Measurements from ENCODE around the gene RSRC1. TPM values are rescaled to one million over a fixed set of nuclear protein-coding genes. Genes with fewer than 3 reads are reported as not detected.

The RSRC1 gene
- total and polyA plus RNA-seq, 8 donors = 7.7 to 19.9 (median 10.2) TPM

DNA sequence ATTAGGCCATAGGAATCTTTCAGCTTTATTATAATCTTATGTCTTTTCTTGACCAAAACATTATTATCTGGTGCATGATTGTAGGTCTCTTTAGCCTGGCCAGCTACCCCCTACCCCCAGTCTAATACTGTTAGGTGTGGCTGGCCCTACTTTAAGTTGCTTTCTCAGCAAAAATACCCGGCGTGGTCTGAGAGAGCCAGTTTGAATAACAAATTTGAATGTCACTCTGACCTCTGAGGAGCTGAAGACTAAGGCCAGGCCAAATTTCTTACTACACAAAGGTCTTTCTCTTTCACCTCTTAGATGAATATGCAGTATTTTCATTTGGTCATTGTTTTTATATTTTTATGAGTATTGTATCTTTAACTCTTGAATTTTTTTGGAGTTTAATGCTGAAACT, 272.6 kb downstream of the RSRC1 start:
- intact Hi-C loops (cut with DNase I) = no loop called here
- WGBS, 2 donors = 89 to 95% methylated on average over 2 of the region's 2 CpGs
- no peak for FAIRE-seq

GRCh38 chr3:158384019-158384418, 274.1 kb downstream of the RSRC1 start:
- H3K36me3 ChIP-seq = no peaks in the 10 kb centered on the region
- no peak overlapping the region for H3K4me3 ChIP-seq
- intact Hi-C loops (cut with DNase I) = no loop called here
- no peaks in the 10 kb centered on the region for H3K9me3 ChIP-seq
- H3K27ac ChIP-seq = no peak overlapping the region
- TF ChIP-seq CTCF (IDR thresholded peaks at IDR 0.05) = no peak
- no peak for ATAC-seq
- no peak for FAIRE-seq
- H3K27me3 ChIP-seq = no peaks in the 10 kb centered on the region
- no peaks in the 10 kb centered on the region for H3K4me1 ChIP-seq
- no peak for DNase-seq
- 93 to 98% methylated on average over 2 of the region's 2 CpGs for WGBS, 2 donors

More for the DNA sequence above, 272.6 kb downstream of the RSRC1 start:
- no peak for TF ChIP-seq CTCF (IDR thresholded peaks at IDR 0.05)
- Histone ChIP-seq H3K36me3 (no peaks in the 10 kb centered on the region), H3K4me3 (no peak overlapping the region), H3K4me1 (no peaks in the 10 kb centered on the region), H3K27ac (no peak overlapping the region), H3K9me3 (no peaks in the 10 kb centered on the region), H3K27me3 (no peaks in the 10 kb centered on the region)
- no peak for ATAC-seq
- no peak for DNase-seq

DNA sequence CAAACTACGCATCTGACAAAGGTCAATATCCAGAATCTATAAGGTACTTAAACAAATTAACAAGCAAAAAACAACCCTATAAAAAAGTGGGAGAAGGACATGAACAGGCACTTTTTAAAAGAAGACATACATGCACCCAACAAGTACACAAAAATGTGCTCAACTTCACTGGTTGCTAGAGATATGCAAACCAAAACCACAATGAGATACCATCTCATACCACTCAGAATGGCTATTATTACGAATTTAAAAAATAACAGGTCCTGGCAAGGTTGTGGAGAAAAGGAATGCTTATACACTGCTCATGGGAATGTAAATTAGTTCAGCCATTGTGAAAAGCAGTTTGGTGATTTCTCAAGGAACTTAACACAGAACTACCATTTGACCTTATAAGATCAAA, 285.5 kb downstream of the RSRC1 start:
- Histone ChIP-seq H3K4me1 (no peaks in the 10 kb centered on the region), H3K27ac (no peak overlapping the region), H3K27me3 (no peaks in the 10 kb centered on the region), H3K4me3 (no peak overlapping the region), H3K36me3 (no peaks in the 10 kb centered on the region), H3K9me3 (no peaks in the 10 kb centered on the region)
- ATAC-seq = no peak
- no peak for TF ChIP-seq CTCF (IDR thresholded peaks at IDR 0.05)
- DNase-seq = no peak
- intact Hi-C loops (cut with DNase I) = no loop called here
- 74 to 99% methylated on average over 2 of the region's 2 CpGs for WGBS, 2 donors
- no peak for FAIRE-seq

GRCh38 chr3:158402590-158402989, 292.7 kb downstream of the RSRC1 start:
- no peak for DNase-seq

DNA sequence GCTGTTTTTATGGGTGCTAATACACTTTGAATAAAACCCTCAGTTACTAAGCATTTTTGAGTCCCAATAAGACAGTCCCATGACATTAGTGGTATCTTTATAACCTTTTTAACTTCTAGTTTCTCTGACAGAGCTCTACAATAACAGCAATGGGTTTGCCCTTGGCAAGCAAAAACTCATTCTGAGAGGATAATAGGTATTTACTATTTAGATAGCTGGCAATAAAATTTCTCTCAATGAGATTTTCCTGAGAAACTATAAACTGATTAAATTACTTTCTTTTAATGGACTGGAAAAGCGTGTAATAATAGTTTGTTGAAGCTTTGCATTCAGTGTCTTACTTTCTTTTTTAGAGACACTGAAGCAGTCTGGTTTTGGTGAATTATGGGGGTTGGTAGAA, 293.1 kb downstream of the RSRC1 start:
- intact Hi-C loops (cut with DNase I) = no loop called here

More at GRCh38 chr3:158402590-158402989, 292.7 kb downstream of the RSRC1 start:
- H3K4me3 ChIP-seq = no peak overlapping the region
- H3K27me3 ChIP-seq = no peaks in the 10 kb centered on the region
- no peak overlapping the region for H3K27ac ChIP-seq
- no peaks in the 10 kb centered on the region for H3K36me3 ChIP-seq
- no peak for TF ChIP-seq CTCF (IDR thresholded peaks at IDR 0.05)
- intact Hi-C loops (cut with DNase I) = no loop called here
- no peaks in the 10 kb centered on the region for H3K9me3 ChIP-seq
- ATAC-seq = no peak
- FAIRE-seq = no peak
- no peaks in the 10 kb centered on the region for H3K4me1 ChIP-seq

More for the DNA sequence above, 293.1 kb downstream of the RSRC1 start:
- DNase-seq = no peak
- Histone ChIP-seq H3K9me3 (no peaks in the 10 kb centered on the region), H3K27me3 (no peaks in the 10 kb centered on the region), H3K36me3 (no peaks in the 10 kb centered on the region), H3K4me3 (no peak overlapping the region), H3K4me1 (no peaks in the 10 kb centered on the region), H3K27ac (no peak overlapping the region)
- WGBS, 2 donors = 97 to 100% methylated on average over 1 of the region's 1 CpG
- TF ChIP-seq CTCF (IDR thresholded peaks at IDR 0.05) = no peak
- no peak for ATAC-seq
- no peak for FAIRE-seq
